Sigmoid colon (tissue), 7 donors: ENCODE results near the gene SLC4A11. TPM values are rescaled to one million over a fixed set of nuclear protein-coding genes. Genes with fewer than 3 reads are reported as not detected.
"Not testable (repeated sequence)": the region's sequence is repeated elsewhere in the genome, so short reads cannot be mapped to it uniquely, and the experiment has no call there.

ENCODE experiments used
- DNase-seq: peaks from one replicate; pipeline ENCODE4 v3.0.0-alpha.2; 2019
- H3K27ac ChIP-seq, 4 donors: fragments of 200-600 bp; sonication (generic); one replicate each; pipeline ENCODE4 v1.5.1; 2016 to 2019; ENCODE audit warnings: mild to moderate bottlenecking in 1 of 4
- H3K27me3 ChIP-seq, 3 donors: fragments of 200-600 bp; sonication (generic); one replicate each; pipeline ENCODE4 v1.5.1; 2019; ENCODE audit warnings: mild to moderate bottlenecking in 1 of 3
- H3K36me3 ChIP-seq, 4 donors: fragments of 200-600 bp; sonication (generic); one replicate each; pipeline ENCODE4 v1.5.1; 2016 to 2019
- H3K4me1 ChIP-seq, 4 donors: fragments of 200-600 bp; sonication (generic); one replicate each; pipeline ENCODE4 v1.5.1; 2017 to 2019
- H3K4me3 ChIP-seq, 4 donors: fragments of 200-600 bp; sonication (generic); one replicate each; pipeline ENCODE4 v1.5.1; 2017 to 2019; ENCODE audit warnings: mild to moderate bottlenecking in 2 of 4, moderate library complexity in 1 of 4
- H3K9me3 ChIP-seq, 4 donors: fragments of 200-600 bp in 3 of 4; sonication (generic) in 3 of 4; one replicate each; pipeline versions ENCODE4 v1.5.1 to v1.6.1; 2013 to 2019
- CTCF ChIP-seq, 4 experiments: fragments of 450-650 bp in 3 of 4; fragments of 200-600 bp in 1 of 4; IDR thresholded peaks; one replicate each; pipeline ENCODE4 v1.5.1; 2016 to 2019; ENCODE audit warnings: antibody characterized with exemption in 4 of 4, mild to moderate bottlenecking in 3 of 4, moderate library complexity in 2 of 4
- EP300 ChIP-seq, 4 donors: sonication (generic); formaldehyde crosslinking; IDR thresholded peaks; one replicate each; pipeline ENCODE4 v1.6.1; 2017; ENCODE audit warnings: antibody characterized with exemption in 4 of 4
- POLR2A ChIP-seq, 2 donors: fragments of 450-650 bp; IDR thresholded peaks; one replicate each; pipeline ENCODE4 v1.6.1; 2016; ENCODE audit warnings: antibody characterized with exemption in 2 of 2, mild to moderate bottlenecking in 2 of 2, moderate library complexity in 2 of 2
- POLR2AphosphoS5 ChIP-seq, 4 donors: sonication (generic); formaldehyde crosslinking; IDR thresholded peaks; one replicate each; pipeline ENCODE4 v1.6.1; 2017; ENCODE audit warnings: antibody characterized with exemption in 4 of 4
- WGBS, 2 donors: extraction: QIAGEN DNeasy Blood & Tissue Kit; methylation state at CpG; one replicate each; pipeline ENCODE4 v1.1.7; 2013; 5-methylcytosine and 5-hydroxymethylcytosine counted together
- intact Hi-C: fragments of 100-400 bp; cut with DNase I; formaldehyde crosslinking; loops from one replicate; pipeline ENCODE4 v1.15.1; 2023
- polyA plus RNA-seq, 3 donors: library from polyadenylated mRNA; stranded (reverse); fragments of 200-250 nt; gene quantifications; one replicate each; pipeline ENCODE4 v1.2.3, GENCODE V29; 2013
- total RNA-seq, 4 donors: library from RNA; depleted of rRNA; stranded (reverse); fragments of >200 nt; gene quantifications; one replicate each; pipeline ENCODE4 v1.1.0, GENCODE V29; 2016
- donor health status: healthy with polysubstance abuse.
- donor health status: Bipolar disorder and iron deficiency.
- donor health status: healthy.

Gene SLC4A11
- total and polyA plus RNA-seq, 7 donors, result 0.36 to 2.1 TPM; not detected in 5

GRCh38 chr20:3183896-3184612 is 54.9 kb downstream of the SLC4A11 start:
- no peak for DNase-seq
- intact Hi-C loops, result no loop called here

GRCh38 chr20:3182429-3182828 is 56.6 kb downstream of the SLC4A11 start:
- H3K4me1 ChIP-seq, H3K4me3 ChIP-seq, H3K9me3 ChIP-seq, intact Hi-C loops, H3K27ac ChIP-seq, H3K36me3 ChIP-seq, H3K27me3 ChIP-seq, DNase-seq: not testable (repeated sequence)
- 94 to 97% methylated on average over 5 of the region's 5 CpGs for WGBS, 2 donors

More at GRCh38 chr20:3183896-3184612, 54.9 kb downstream of the SLC4A11 start:
- no peak overlapping the region for H3K4me3 ChIP-seq
- TF ChIP-seq POLR2AphosphoS5 (IDR thresholded peaks at IDR 0.05) (no peak), POLR2A (IDR thresholded peaks at IDR 0.05) (no peak), CTCF (IDR thresholded peaks at IDR 0.05) (no peak)
- H3K36me3 ChIP-seq, result no peaks in the 10 kb centered on the region
- no peak overlapping the region for H3K27ac ChIP-seq
- H3K4me1 ChIP-seq, result no peaks in the 10 kb centered on the region
- WGBS, 2 donors, result 73 to 88% methylated on average over 3 of the region's 3 CpGs
- no peaks in the 10 kb centered on the region for H3K27me3 ChIP-seq
- H3K9me3 ChIP-seq, result no peaks in the 10 kb centered on the region

- DNase-seq, result no peak
- no peak overlapping the region for H3K27ac ChIP-seq
- no peaks in the 10 kb centered on the region for H3K4me1 ChIP-seq
- TF ChIP-seq EP300 (IDR thresholded peaks at IDR 0.05) (no peak), CTCF (IDR thresholded peaks at IDR 0.05) (no peak), POLR2AphosphoS5 (IDR thresholded peaks at IDR 0.05) (no peak)
- WGBS, 2 donors, result 19 to 50% methylated on average over 5 of the region's 5 CpGs
- H3K27me3 ChIP-seq, result no peaks in the 10 kb centered on the region
- intact Hi-C loops, result no loop called here
- H3K9me3 ChIP-seq, result no peaks in the 10 kb centered on the region
- no peaks in the 10 kb centered on the region for H3K36me3 ChIP-seq
- H3K4me3 ChIP-seq, result no peak overlapping the region
Observed at GRCh38 chr20:3181270-3181669, 57.7 kb downstream of the SLC4A11 start.

GRCh38 chr20:3180319-3180718 is 58.7 kb downstream of the SLC4A11 start:
- intact Hi-C loops, result no loop called here
- 71 to 80% methylated on average over 4 of the region's 4 CpGs for WGBS, 2 donors
- no peaks in the 10 kb centered on the region for H3K4me1 ChIP-seq
- no peak for DNase-seq
- no peaks in the 10 kb centered on the region for H3K27me3 ChIP-seq
- no peak overlapping the region for H3K27ac ChIP-seq
- no peaks in the 10 kb centered on the region for H3K9me3 ChIP-seq
- H3K36me3 ChIP-seq, result no peaks in the 10 kb centered on the region
- TF ChIP-seq CTCF (IDR thresholded peaks at IDR 0.05), result no peak
- TF ChIP-seq EP300 (IDR thresholded peaks at IDR 0.05), result no peak
- TF ChIP-seq POLR2AphosphoS5 (IDR thresholded peaks at IDR 0.05), result no peak
- no peak for TF ChIP-seq POLR2A (IDR thresholded peaks at IDR 0.05)
- no peak overlapping the region for H3K4me3 ChIP-seq

- peak; percentile 45 for DNase-seq
- 73 to 75% methylated on average over 8 of the region's 8 CpGs for WGBS, 2 donors
- intact Hi-C loops, result no loop called here
- H3K9me3 ChIP-seq, result no peaks in the 10 kb centered on the region
- H3K27me3 ChIP-seq, result peaks cover 0 to 10% (median 0%) of the 10 kb centered on the region in 3 donors
- peaks cover 0 to 21% (median 14%) of the 10 kb centered on the region in 4 donors for H3K4me1 ChIP-seq
- no peaks in the 10 kb centered on the region for H3K36me3 ChIP-seq
- no peak for TF ChIP-seq CTCF (IDR thresholded peaks at IDR 0.05)
- no peak for TF ChIP-seq POLR2AphosphoS5 (IDR thresholded peaks at IDR 0.05)
- no peak for TF ChIP-seq POLR2A (IDR thresholded peaks at IDR 0.05)
- no peak overlapping the region for H3K4me3 ChIP-seq
- no peak overlapping the region for H3K27ac ChIP-seq
Observed at GRCh38 chr20:3177746-3178485, 61.1 kb downstream of the SLC4A11 start.
